ENCODE data around the gene MALAT1. TPM values are rescaled to one million over a fixed set of nuclear protein-coding genes. Genes with fewer than 3 reads are reported as not detected.

The MALAT1 gene
- total and polyA plus RNA-seq, 2 donors (not counting 1 experiment from before 2014, with no cell fraction given), result 646 to 32,417 TPM

GRCh38 chr11:65452806-65453490, 45.9 kb upstream of the MALAT1 start:
- no peak overlapping the region for H3K27ac Mint-ChIP-seq
- peaks cover 39% of the 10 kb centered on the region for H3K4me1 Mint-ChIP-seq
- H3K4me3 Mint-ChIP-seq, result peak overlapping the region; percentile 29
- Histone ChIP-seq H3K79me2 (ENCODE audit: control insufficient read depth, insufficient read depth, low read length) (peaks cover 23% of the 10 kb centered on the region), H4K20me1 (ENCODE audit: control insufficient read depth, insufficient read depth, low read length, poor library complexity, severe bottlenecking) (no peaks in the 10 kb centered on the region), H3K36me3 (replicated peaks in 1 of 2; ENCODE audit: control extremely low read depth in 1 of 2, control insufficient read depth in 1 of 2, extremely low read depth in 1 of 2, insufficient read depth in 2 of 2, low read length in 1 of 2) (no peaks in the 10 kb centered on the region), H3K4me3 (ENCODE audit: control extremely low read depth in 1 of 5, extremely low read depth in 1 of 5, insufficient read depth in 1 of 5, low read depth in 2 of 5, low read length in 4 of 5) (no peak overlapping the region), H3K27ac (ENCODE audit: low read length in 2 of 2) (no peak overlapping the region), H3K27me3 (replicated peaks in 1 of 4; ENCODE audit: control extremely low read depth in 1 of 4, control insufficient read depth in 3 of 4, insufficient read depth in 4 of 4, low read length in 3 of 4) (no peaks in the 10 kb centered on the region), H2AFZ (ENCODE audit: insufficient read depth, low read depth, low read length, poor library complexity, severe bottlenecking) (no peak overlapping the region), H3K9me3 (ENCODE audit: control extremely low read depth in 1 of 3, control insufficient read depth in 2 of 3, insufficient read depth in 1 of 3, low read length in 2 of 3) (peaks cover 0 to 7% (median 0%) of the 10 kb centered on the region in 3 donors), H3K4me2 (replicated peaks; ENCODE audit: low read depth, low read length, poor library complexity, severe bottlenecking) (no peak overlapping the region), H3K9ac (ENCODE audit: low read length) (no peak overlapping the region), H3K4me1 (ENCODE audit: control insufficient read depth in 2 of 2, insufficient read depth in 2 of 2, low read length in 2 of 2) (peaks cover 4 to 28% of the 10 kb centered on the region in 2 donors)
- ChIA-PET CTCF (no interaction called here), POLR2A (interaction anchor here (0.7 kb wide), 2 partner anchors 19 to 36 kb away, joined by 7 to 9 read pairs; no protein-coding TSS in a partner anchor)
- no peaks in the 10 kb centered on the region for H3K9me3 Mint-ChIP-seq (ENCODE audit: insufficient read depth)
- ATAC-seq (ENCODE audit: low read depth), result no peak
- no peak for DNase-seq
- TF ChIP-seq EZH2 (IDR thresholded peaks at IDR 0.05; ENCODE audit: borderline replicate concordance, insufficient read depth, low read depth, low read length, poor library complexity, severe bottlenecking), result no peak
- no peaks in the 10 kb centered on the region for H3K27me3 Mint-ChIP-seq
- WGBS (ENCODE audit: insufficient coverage), result 97% methylated on average over 3 of the region's 8 CpGs
- intact Hi-C loops (cut with micrococcal nuclease), result no loop called here

DNA sequence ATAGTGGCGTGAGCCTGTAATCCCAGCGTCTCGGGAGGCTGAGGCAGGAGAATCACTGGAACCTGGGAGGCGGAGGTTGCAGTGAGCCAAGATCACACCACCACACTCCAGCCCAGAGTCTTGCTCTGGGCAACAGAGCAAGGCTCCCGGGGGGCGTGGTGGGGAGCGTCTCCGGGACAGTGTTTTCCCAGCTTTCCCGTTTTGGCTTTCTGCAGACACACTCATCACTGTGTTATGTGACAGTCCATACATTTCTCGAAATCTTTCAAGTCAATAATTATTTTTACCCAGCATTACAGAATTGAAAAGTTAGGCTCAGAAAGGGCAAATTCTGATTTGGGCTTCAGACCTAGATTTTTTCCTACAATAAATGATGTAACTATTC, 44.5 kb upstream of the MALAT1 start:
- Mint-ChIP-seq H3K9me3 (ENCODE audit: insufficient read depth) (no peaks in the 10 kb centered on the region), H3K27ac (peak overlapping the region; percentile 92), H3K27me3 (no peaks in the 10 kb centered on the region), H3K4me3 (peak overlapping the region; percentile 96), H3K4me1 (peaks cover 33% of the 10 kb centered on the region)
- Histone ChIP-seq H3K79me2 (ENCODE audit: control insufficient read depth, insufficient read depth, low read length) (peaks cover 25% of the 10 kb centered on the region), H3K27me3 (replicated peaks in 1 of 4; ENCODE audit: control extremely low read depth in 1 of 4, control insufficient read depth in 3 of 4, insufficient read depth in 4 of 4, low read length in 3 of 4) (no peaks in the 10 kb centered on the region), H3K9me3 (ENCODE audit: control extremely low read depth in 1 of 3, control insufficient read depth in 2 of 3, insufficient read depth in 1 of 3, low read length in 2 of 3) (peaks cover 0 to 7% (median 0%) of the 10 kb centered on the region in 3 donors), H3K27ac (ENCODE audit: low read length in 2 of 2) (peak overlapping the region in 1 of 2 donors; percentile 70), H2AFZ (ENCODE audit: insufficient read depth, low read depth, low read length, poor library complexity, severe bottlenecking) (peak overlapping the region; percentile 94), H4K20me1 (ENCODE audit: control insufficient read depth, insufficient read depth, low read length, poor library complexity, severe bottlenecking) (no peaks in the 10 kb centered on the region), H3K4me2 (replicated peaks; ENCODE audit: low read depth, low read length, poor library complexity, severe bottlenecking) (peak overlapping the region; percentile 86), H3K4me1 (ENCODE audit: control insufficient read depth in 2 of 2, insufficient read depth in 2 of 2, low read length in 2 of 2) (peaks cover 4 to 18% of the 10 kb centered on the region in 2 donors), H3K4me3 (ENCODE audit: control extremely low read depth in 1 of 5, extremely low read depth in 1 of 5, insufficient read depth in 1 of 5, low read depth in 2 of 5, low read length in 4 of 5) (peak overlapping the region; percentile 63 to 80 (median 67)), H3K36me3 (replicated peaks in 1 of 2; ENCODE audit: control extremely low read depth in 1 of 2, control insufficient read depth in 1 of 2, extremely low read depth in 1 of 2, insufficient read depth in 2 of 2, low read length in 1 of 2) (no peaks in the 10 kb centered on the region), H3K9ac (ENCODE audit: low read length) (peak overlapping the region; percentile 81)
- ChIA-PET POLR2A (interaction anchor here (0.7 to 2.2 kb wide), 2 partner anchors 29 to 969 kb away, joined by 6 to 10 read pairs; no protein-coding TSS in a partner anchor), CTCF (no interaction called here)
- TF ChIP-seq CTCF (IDR thresholded peaks at IDR 0.05), result no peak
- TF ChIP-seq EZH2 (IDR thresholded peaks at IDR 0.05; ENCODE audit: borderline replicate concordance, insufficient read depth, low read depth, low read length, poor library complexity, severe bottlenecking), result no peak
- no peak for ATAC-seq (ENCODE audit: low read depth)
- DNase-seq, result no peak
- 86% methylated on average over 8 of the region's 10 CpGs for WGBS (ENCODE audit: insufficient coverage)
- intact Hi-C loops (cut with micrococcal nuclease), result no loop called here
